Calu3 (cell line): ENCODE data around the gene CDRT4. TPM values are rescaled to one million over a fixed set of nuclear protein-coding genes. Genes with fewer than 3 reads are reported as not detected.

ENCODE experiments used
- BruUV-seq: library from RNA; stranded (reverse); fragments of 400-500 nt; replicated peaks from 2 replicates; lab custom pipeline; 2021; lab: Mats Ljungman, UMichigan
- CTCF ChIA-PET: fragments of 300-600 bp; sonication (Branson Sonifier 250); formaldehyde crosslinking; loops from one replicate; lab custom pipeline; 2022; ENCODE audit warnings: antibody characterized with exemption; lab: Charles Lee
- DNase-seq: peaks from one replicate; pipeline ENCODE4 v3.0.0; 2022
- H3K27ac Mint-ChIP-seq: one replicate; pipeline ENCODE4 v1.8.0; 2022; ENCODE audit warnings: mixed read lengths; ENCODE audit not compliant: unreplicated experiment
- H3K27me3 Mint-ChIP-seq: one replicate; pipeline ENCODE4 v1.8.0; 2022; ENCODE audit warnings: mixed read lengths; ENCODE audit not compliant: unreplicated experiment
- H3K36me3 Mint-ChIP-seq: one replicate; pipeline ENCODE4 v1.8.0; 2022; ENCODE audit warnings: mild to moderate bottlenecking, moderate library complexity, mixed read lengths; ENCODE audit not compliant: insufficient read depth, unreplicated experiment
- H3K4me1 Mint-ChIP-seq: one replicate; pipeline ENCODE4 v1.8.0; 2022; ENCODE audit warnings: mild to moderate bottlenecking, low read depth, mixed read lengths; ENCODE audit not compliant: unreplicated experiment
- H3K4me3 Mint-ChIP-seq: one replicate; pipeline ENCODE4 v1.8.0; 2022; ENCODE audit warnings: mild to moderate bottlenecking, low read depth, moderate library complexity, mixed read lengths; ENCODE audit not compliant: unreplicated experiment
- H3K9me3 Mint-ChIP-seq: one replicate; pipeline ENCODE4 v1.8.0; 2022; ENCODE audit warnings: low read depth, mixed read lengths; ENCODE audit not compliant: unreplicated experiment
- intact Hi-C: fragments of 100-400 bp; cut with micrococcal nuclease; formaldehyde crosslinking; loops from one replicate; pipeline ENCODE4 v1.10.0; 2022; ENCODE audit not compliant: unreplicated experiment
- total RNA-seq: library from RNA; stranded (reverse); gene quantifications from 2 replicates; pipeline ENCODE4 v1.2.3, GENCODE V29; 2022
- TF ChIP-seq, protein P1 (sequence below): fragments of 200-600 bp; IDR thresholded peaks from one replicate; pipeline ENCODE4 v1.8.0; 2022; ENCODE audit warnings: antibody characterized with exemption; ENCODE audit not compliant: unreplicated experiment

Gene CDRT4
- total RNA-seq, 1 experiment from 2014 or later, result 2.8 TPM

DNA sequence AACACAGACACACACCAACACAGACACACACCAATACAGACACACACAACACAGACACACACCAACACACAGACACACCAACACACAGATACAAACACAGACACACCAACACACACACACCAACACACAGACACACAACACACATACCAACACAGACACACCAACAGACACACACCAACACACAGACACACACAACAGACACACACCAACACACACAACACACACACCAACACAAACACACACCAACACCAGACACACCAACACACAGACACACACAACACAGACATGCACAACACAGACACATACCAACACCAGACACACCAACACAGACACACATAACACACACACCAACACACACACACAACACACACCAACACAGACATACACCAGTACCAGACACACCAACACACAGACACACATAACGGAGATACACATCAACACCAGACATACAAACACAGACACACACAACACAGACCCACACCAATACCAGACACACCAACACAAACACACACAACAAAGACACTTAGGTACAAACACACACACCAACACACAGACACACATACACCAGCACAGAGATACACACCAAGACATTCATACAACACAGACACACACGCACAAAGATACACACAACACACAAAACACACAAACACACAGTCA lies 2.2 kb downstream of the CDRT4 start:
- Mint-ChIP-seq H3K27ac (no peak overlapping the region), H3K4me3 (no peak overlapping the region), H3K36me3 (no peaks in the 10 kb centered on the region), H3K9me3 (no peaks in the 10 kb centered on the region), H3K4me1 (no peaks in the 10 kb centered on the region), H3K27me3 (no peaks in the 10 kb centered on the region)
- TF ChIP-seq, protein P1, sequence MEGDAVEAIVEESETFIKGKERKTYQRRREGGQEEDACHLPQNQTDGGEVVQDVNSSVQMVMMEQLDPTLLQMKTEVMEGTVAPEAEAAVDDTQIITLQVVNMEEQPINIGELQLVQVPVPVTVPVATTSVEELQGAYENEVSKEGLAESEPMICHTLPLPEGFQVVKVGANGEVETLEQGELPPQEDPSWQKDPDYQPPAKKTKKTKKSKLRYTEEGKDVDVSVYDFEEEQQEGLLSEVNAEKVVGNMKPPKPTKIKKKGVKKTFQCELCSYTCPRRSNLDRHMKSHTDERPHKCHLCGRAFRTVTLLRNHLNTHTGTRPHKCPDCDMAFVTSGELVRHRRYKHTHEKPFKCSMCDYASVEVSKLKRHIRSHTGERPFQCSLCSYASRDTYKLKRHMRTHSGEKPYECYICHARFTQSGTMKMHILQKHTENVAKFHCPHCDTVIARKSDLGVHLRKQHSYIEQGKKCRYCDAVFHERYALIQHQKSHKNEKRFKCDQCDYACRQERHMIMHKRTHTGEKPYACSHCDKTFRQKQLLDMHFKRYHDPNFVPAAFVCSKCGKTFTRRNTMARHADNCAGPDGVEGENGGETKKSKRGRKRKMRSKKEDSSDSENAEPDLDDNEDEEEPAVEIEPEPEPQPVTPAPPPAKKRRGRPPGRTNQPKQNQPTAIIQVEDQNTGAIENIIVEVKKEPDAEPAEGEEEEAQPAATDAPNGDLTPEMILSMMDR, result no peak
- no peak for DNase-seq
- BruUV-seq, result no TSS peak
- intact Hi-C loops, result no loop called here
- CTCF ChIA-PET, result interaction anchor here (1.1 kb wide), 1 partner anchor 38 kb away, joined by 3 read pairs; no protein-coding TSS in a partner anchor

DNA sequence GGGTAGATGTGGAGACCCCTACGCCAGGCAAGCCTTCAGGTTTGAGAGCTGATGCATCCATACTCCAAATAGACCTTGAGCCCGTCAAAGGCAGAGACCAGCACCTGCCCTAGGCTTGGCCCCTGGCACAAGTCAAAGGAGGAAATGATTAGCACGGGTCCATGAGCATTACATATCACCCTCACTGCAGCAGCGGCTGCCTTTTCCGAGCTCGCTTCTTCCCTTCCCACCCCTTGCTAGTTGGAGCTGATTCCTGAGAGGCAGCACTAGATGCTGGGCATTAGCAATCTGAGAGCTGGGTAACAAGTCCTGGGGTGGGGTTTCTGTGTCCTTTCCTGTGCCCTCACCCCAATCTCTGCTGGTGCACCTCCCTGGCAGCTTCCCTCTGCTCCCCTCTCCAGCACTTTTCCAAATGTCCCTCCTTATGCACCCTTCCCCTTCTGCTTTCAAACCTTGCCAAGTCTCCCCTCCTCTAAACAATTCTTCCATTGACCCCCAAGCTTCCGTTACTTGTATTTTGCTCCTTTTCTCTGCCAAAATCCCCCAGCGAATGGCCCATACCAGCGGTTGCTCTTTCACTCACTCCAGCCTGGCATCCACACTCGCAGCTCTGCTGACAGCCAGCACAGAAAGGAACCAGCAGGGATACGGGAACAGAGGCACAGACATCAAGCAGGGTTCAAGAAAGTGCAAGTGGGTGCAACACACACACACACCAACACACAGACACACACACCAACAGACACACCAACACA lies 3.0 kb downstream of the CDRT4 start:
- Mint-ChIP-seq H3K36me3 (no peaks in the 10 kb centered on the region), H3K27ac (no peak overlapping the region), H3K9me3 (no peaks in the 10 kb centered on the region), H3K4me1 (no peaks in the 10 kb centered on the region), H3K27me3 (no peaks in the 10 kb centered on the region), H3K4me3 (no peak overlapping the region)
- CTCF ChIA-PET, result interaction anchor here (0.6 to 1.1 kb wide), 2 partner anchors 13 to 39 kb away, joined by 3 to 6 read pairs; no protein-coding TSS in a partner anchor
- intact Hi-C loops, result no loop called here
- no TSS peak for BruUV-seq
- TF ChIP-seq, protein P1, result no peak
- no peak for DNase-seq

DNA sequence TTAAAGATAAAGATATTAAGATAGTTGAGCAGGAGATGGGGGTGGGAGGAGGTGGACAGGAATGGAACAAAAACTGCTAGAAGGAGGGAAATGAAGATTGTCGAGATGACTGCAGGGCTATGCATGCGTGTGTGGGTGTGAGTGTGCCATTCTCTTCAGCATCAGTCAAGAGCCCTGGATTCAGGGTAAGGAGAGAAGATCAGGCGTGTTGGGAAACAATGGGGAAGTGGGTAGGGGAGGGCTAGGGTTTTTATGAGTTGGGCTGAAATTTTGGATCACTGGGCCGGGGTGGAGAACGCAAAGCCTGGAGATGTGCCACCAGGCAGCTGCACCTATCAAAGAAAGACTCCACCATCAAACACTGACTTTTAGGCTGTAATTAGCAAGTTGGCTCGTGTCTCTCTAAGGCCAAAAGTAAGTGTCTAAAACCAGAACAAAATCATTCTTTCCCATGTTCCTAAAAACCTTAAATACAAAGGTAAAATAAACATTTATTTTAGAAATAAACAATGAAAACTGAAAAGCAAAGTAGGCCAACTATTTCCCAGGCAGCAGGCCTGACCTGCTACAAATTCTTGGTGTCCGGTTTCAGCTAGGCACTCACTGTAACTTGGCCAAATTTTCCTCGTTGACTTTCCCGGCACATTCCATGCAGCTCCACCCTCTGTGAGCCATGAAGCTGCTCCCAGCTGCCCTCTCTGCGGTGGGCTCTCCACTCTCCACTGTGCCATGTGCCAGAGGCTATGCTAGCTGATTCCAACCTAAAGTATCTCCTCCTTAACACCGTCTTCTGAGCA lies 4.2 kb downstream of the CDRT4 start:
- TF ChIP-seq, protein P1, result no peak
- intact Hi-C loops, result no loop called here
- Mint-ChIP-seq H3K9me3 (no peaks in the 10 kb centered on the region), H3K27ac (no peak overlapping the region), H3K4me1 (no peaks in the 10 kb centered on the region), H3K4me3 (no peak overlapping the region), H3K36me3 (no peaks in the 10 kb centered on the region), H3K27me3 (no peaks in the 10 kb centered on the region)
- CTCF ChIA-PET, result no interaction called here
- DNase-seq, result peak; percentile 15
- no TSS peak for BruUV-seq

DNA sequence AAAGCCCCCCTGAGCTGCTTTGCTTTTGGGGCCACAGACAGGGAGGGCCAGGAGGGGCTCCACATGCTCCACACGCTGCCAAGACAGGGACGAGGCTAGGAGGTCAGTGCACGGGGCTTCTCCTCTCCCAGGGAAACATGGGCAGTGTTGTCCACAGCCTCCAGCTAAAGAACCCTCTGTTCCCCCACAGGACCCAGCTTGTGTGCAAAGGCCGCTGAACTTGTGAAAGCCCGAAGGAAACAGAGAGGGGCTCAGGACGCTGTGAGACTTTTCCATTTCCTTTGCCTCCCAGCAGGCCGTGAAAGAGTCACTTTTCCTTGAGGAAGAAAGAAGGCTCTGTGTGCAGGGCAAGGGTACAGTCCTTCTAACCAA lies 9.7 kb downstream of the CDRT4 start:
- H3K4me1 Mint-ChIP-seq, result no peaks in the 10 kb centered on the region
- no peak overlapping the region for H3K4me3 Mint-ChIP-seq
- intact Hi-C loops, result no loop called here
- H3K27me3 Mint-ChIP-seq, result no peaks in the 10 kb centered on the region
- TF ChIP-seq, protein P1, result no peak
- no TSS peak for BruUV-seq
- H3K27ac Mint-ChIP-seq, result no peak overlapping the region
- no peak for DNase-seq
- H3K36me3 Mint-ChIP-seq, result no peaks in the 10 kb centered on the region
- H3K9me3 Mint-ChIP-seq, result peaks cover 3% of the 10 kb centered on the region
- CTCF ChIA-PET, result no interaction called here
